Fibroblast of lung (primary cell): ENCODE data around the gene KCNIP1. TPM values are rescaled to one million over a fixed set of nuclear protein-coding genes. Genes with fewer than 3 reads are reported as not detected.

Experiments used
- DNase-seq, 2 donors: peaks; one replicate each; pipeline versions ENCODE4 v3.0.0 to v3.0.0-alpha.2; 2010; ENCODE audit warnings: low read depth in 2 of 2
- H2AFZ ChIP-seq: 2 replicates; pipeline ENCODE4 v1.5.1; 2012; ENCODE audit warnings: low read length, control low read depth, inconsistent platforms
- H3K27ac ChIP-seq: 2 replicates; pipeline ENCODE4 v1.5.1; 2011; ENCODE audit warnings: low read length, control low read depth; ENCODE audit not compliant: insufficient read depth
- H3K27me3 ChIP-seq: 2 replicates; pipeline ENCODE4 v1.5.1; 2011; ENCODE audit warnings: mild to moderate bottlenecking, low read length; ENCODE audit not compliant: control insufficient read depth, insufficient read depth
- H3K36me3 ChIP-seq: 2 replicates; pipeline ENCODE4 v1.5.1; 2011; ENCODE audit warnings: low read length; ENCODE audit not compliant: control insufficient read depth, insufficient read depth
- H3K4me1 ChIP-seq: 2 replicates; pipeline ENCODE4 v1.5.1; 2011; ENCODE audit warnings: low read length; ENCODE audit not compliant: control insufficient read depth, insufficient read depth; ENCODE audit errors: extremely low read depth
- H3K4me2 ChIP-seq: 2 replicates; pipeline ENCODE4 v1.5.1; 2011; ENCODE audit warnings: low read length, control low read depth; ENCODE audit not compliant: insufficient read depth; ENCODE audit errors: extremely low read depth
- H3K4me3 ChIP-seq, 4 experiments: fragments of 200-600 bp in 1 of 4; sonication (generic) in 1 of 4; replicated peaks in 1 of 4; 2 replicates each; pipeline ENCODE4 v1.5.1; 2011 to 2016; ENCODE audit warnings: low read length in 4 of 4, low read depth in 3 of 4, mild to moderate bottlenecking in 3 of 4, control low read depth in 2 of 4, inconsistent platforms in 1 of 4, mixed read lengths in 1 of 4; ENCODE audit not compliant: insufficient read depth in 1 of 4; ENCODE audit errors: control extremely low read depth in 1 of 4
- H3K79me2 ChIP-seq: 2 replicates; pipeline ENCODE4 v1.5.1; 2012; ENCODE audit warnings: mild to moderate bottlenecking, low read length, inconsistent platforms; ENCODE audit not compliant: control insufficient read depth, insufficient read depth
- H3K9ac ChIP-seq: 2 replicates; pipeline ENCODE4 v1.5.1; 2011; ENCODE audit warnings: mild to moderate bottlenecking, low read length, control low read depth; ENCODE audit not compliant: insufficient read depth
- H3K9me3 ChIP-seq: 2 replicates; pipeline ENCODE4 v1.5.1; 2012; ENCODE audit warnings: low read depth, low read length; ENCODE audit not compliant: control insufficient read depth, insufficient read depth
- H4K20me1 ChIP-seq: 2 replicates; pipeline ENCODE4 v1.5.1; 2011; ENCODE audit warnings: low read length; ENCODE audit not compliant: control insufficient read depth, insufficient read depth; ENCODE audit errors: extremely low read depth
- CTCF ChIP-seq, 2 donors: IDR thresholded peaks in 1 of 2; conservative IDR thresholded peaks in 1 of 2; 1 replicate in 1 of 2; 2 replicates in 1 of 2; pipeline ENCODE4 v1.5.1; 2011 to 2012; ENCODE audit warnings: low read length in 2 of 2, control low read depth in 1 of 2, inconsistent platforms in 1 of 2, low read depth in 1 of 2, mild to moderate bottlenecking in 1 of 2
- EZH2 ChIP-seq: IDR thresholded peaks from 2 replicates; pipeline ENCODE4 v1.5.1; 2012; ENCODE audit warnings: low read length, control low read depth, mild to moderate bottlenecking; ENCODE audit errors: missing control alignments
- polyA plus RNA-seq, 2 donors: library from polyadenylated mRNA; depleted of rRNA in 1 of 2; stranded (reverse) in 1 of 2; unstranded in 1 of 2; fragments of >200 nt; gene quantifications; 2 replicates each; pipeline ENCODE4 v1.2.1, GENCODE V29; 2011 to 2012; ENCODE audit warnings: missing spikeins in 1 of 2
- total RNA-seq: library from RNA; depleted of rRNA; stranded (reverse); fragments of >200 nt; gene quantifications from 2 replicates; pipeline ENCODE4 v1.2.1, GENCODE V29; 2014

KCNIP1 gene
- total and polyA plus RNA-seq, 2 donors (not counting 1 experiment from before 2014, with no cell fraction given): not detected

GRCh38 chr5:170497311-170498038, 6.3 kb upstream of the KCNIP1 start:
- H3K36me3 ChIP-seq: no peaks in the 10 kb centered on the region
- peak in 1 of 2 donors; percentile 72 for DNase-seq
- H3K9me3 ChIP-seq: no peaks in the 10 kb centered on the region
- H3K9ac ChIP-seq: no peak overlapping the region
- no peaks in the 10 kb centered on the region for H3K79me2 ChIP-seq
- no peak for TF ChIP-seq EZH2
- no peak for TF ChIP-seq CTCF (conservative IDR thresholded peaks at IDR 0.05 in 1 of 2, IDR thresholded peaks at IDR 0.05 in 1 of 2; ENCODE audit: low read depth in 1 of 2, low read length in 2 of 2)
- no peaks in the 10 kb centered on the region for H3K4me1 ChIP-seq
- H3K27ac ChIP-seq: no peak overlapping the region
- H2AFZ ChIP-seq: no peak overlapping the region
- H3K4me3 ChIP-seq: no peak overlapping the region
- no peaks in the 10 kb centered on the region for H3K27me3 ChIP-seq
- H4K20me1 ChIP-seq: no peaks in the 10 kb centered on the region
- H3K4me2 ChIP-seq: no peak overlapping the region

- Histone ChIP-seq H3K9ac (no peak overlapping the region), H3K79me2 (no peaks in the 10 kb centered on the region), H3K4me2 (no peak overlapping the region), H3K4me3 (no peak overlapping the region), H4K20me1 (no peaks in the 10 kb centered on the region), H3K27me3 (no peaks in the 10 kb centered on the region), H3K27ac (no peak overlapping the region), H3K4me1 (no peaks in the 10 kb centered on the region), H3K36me3 (no peaks in the 10 kb centered on the region), H3K9me3 (no peaks in the 10 kb centered on the region), H2AFZ (no peak overlapping the region)
- DNase-seq: no peak
- TF ChIP-seq EZH2 (no peak), CTCF (conservative IDR thresholded peaks at IDR 0.05 in 1 of 2, IDR thresholded peaks at IDR 0.05 in 1 of 2; ENCODE audit: low read depth in 1 of 2, low read length in 2 of 2) (no peak)
Measured at GRCh38 chr5:170498811-170499351, 4.9 kb upstream of the KCNIP1 start.

DNA sequence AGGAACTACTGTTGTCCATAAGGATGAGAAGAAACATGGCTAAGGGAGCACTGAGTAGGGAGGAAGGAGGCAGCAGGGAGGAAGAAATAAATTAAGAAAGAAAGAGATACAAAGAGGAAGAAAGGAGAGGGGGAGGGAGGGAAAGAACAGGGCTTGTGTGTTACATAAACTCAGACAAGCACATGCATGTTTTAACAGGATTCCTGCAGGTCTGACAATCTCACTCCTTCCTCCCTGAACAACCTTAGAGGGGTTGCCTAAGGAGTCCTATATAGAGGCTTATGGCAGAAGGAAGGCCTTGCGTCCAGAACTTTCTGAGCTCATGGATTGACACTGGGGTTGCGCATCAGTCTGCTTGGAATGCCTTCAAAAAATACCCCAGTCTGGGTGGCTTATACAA, 4.2 kb upstream of the KCNIP1 start:
- no peak for DNase-seq
- H2AFZ ChIP-seq: no peak overlapping the region
- no peaks in the 10 kb centered on the region for H3K4me1 ChIP-seq
- H3K9ac ChIP-seq: no peak overlapping the region
- no peaks in the 10 kb centered on the region for H3K9me3 ChIP-seq
- no peak overlapping the region for H3K4me3 ChIP-seq
- no peaks in the 10 kb centered on the region for H3K27me3 ChIP-seq
- no peaks in the 10 kb centered on the region for H4K20me1 ChIP-seq
- no peak overlapping the region for H3K27ac ChIP-seq
- TF ChIP-seq EZH2 (no peak), CTCF (conservative IDR thresholded peaks at IDR 0.05 in 1 of 2, IDR thresholded peaks at IDR 0.05 in 1 of 2; ENCODE audit: low read depth in 1 of 2, low read length in 2 of 2) (no peak)
- no peak overlapping the region for H3K4me2 ChIP-seq
- H3K36me3 ChIP-seq: no peaks in the 10 kb centered on the region
- no peaks in the 10 kb centered on the region for H3K79me2 ChIP-seq
